T-helper 1 cell treated with Interleukin-12 subunit alpha and Interleukin-12 subunit beta and Interleukin-4 antibody, amounts not matched to agents 30 ng/mL and 1 ng/mL, for 36 hours (primary cell): ENCODE data around the gene RNF114. TPM values are rescaled to one million over a fixed set of nuclear protein-coding genes. Genes with fewer than 3 reads are reported as not detected.
"Not testable (repeated sequence)": the region's sequence is repeated elsewhere in the genome, so short reads cannot be mapped to it uniquely, and the experiment has no call there.

ENCODE experiments used
- intact Hi-C: fragments of 100-400 bp; cut with micrococcal nuclease; formaldehyde crosslinking; loops from one replicate; pipeline ENCODE4 v1.15.1; 2024
- total RNA-seq: library from RNA; stranded (reverse); gene quantifications from 2 replicates; pipeline ENCODE4 v1.2.3, GENCODE V29; 2022

Gene RNF114
- total RNA-seq, 1 donor from 2014 or later = 58.3 TPM

DNA sequence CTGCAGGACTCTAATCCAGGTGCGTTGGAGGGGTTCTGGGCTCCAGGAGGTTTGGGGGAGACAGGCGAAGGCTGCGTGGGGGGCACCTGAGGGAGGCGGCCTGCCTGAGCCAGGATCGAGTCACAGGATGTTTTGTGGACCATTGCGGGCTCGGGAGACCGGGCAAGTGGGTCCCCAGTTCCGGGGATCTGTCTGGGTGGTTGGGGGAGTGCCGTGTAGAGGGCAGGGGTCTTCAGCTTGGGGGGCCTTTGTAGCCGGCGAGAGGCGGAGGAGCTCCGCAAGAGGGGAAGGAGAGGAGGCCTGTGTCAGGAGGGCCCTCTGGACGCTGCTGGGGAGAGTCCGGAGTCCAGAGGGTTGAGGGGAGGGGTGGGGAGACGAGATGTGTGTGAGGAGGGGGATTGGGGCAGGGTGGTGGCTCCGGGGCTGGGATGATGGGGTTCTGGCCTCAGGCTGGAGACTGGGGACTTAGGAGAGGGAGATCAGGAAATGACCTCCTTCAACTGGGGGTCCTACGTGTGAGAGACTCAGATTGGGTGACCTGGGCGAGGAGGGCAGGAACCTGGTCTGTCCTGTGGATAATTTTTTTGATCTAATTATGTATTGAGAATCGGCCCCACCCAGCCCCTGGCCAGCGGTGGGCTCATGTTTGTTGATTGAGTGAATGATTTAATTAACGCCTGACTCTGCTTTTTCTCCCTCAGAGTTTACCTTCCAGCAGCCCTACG lies 47.1 kb downstream of the RNF114 start:
- intact Hi-C loops = no loop called here

DNA sequence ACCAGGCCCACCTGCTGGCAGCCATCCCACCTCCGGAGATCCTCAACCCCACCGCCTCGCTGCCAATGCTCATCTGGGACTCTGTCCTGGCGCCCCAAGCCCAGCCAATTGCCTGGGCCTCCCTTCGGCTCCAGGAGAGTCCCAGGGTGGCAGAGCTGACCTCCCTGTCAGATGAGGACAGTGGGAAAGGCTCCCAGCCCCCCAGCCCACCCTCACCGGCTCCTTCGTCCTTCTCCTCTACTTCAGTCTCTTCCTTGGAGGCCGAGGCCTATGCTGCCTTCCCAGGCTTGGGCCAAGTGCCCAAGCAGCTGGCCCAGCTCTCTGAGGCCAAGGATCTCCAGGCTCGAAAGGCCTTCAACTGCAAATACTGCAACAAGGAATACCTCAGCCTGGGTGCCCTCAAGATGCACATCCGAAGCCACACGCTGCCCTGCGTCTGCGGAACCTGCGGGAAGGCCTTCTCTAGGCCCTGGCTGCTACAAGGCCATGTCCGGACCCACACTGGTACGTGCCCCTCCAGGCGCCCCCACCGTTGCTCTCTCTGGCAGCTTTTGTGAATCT lies 47.7 kb downstream of the RNF114 start:
- intact Hi-C loops = no loop called here

DNA sequence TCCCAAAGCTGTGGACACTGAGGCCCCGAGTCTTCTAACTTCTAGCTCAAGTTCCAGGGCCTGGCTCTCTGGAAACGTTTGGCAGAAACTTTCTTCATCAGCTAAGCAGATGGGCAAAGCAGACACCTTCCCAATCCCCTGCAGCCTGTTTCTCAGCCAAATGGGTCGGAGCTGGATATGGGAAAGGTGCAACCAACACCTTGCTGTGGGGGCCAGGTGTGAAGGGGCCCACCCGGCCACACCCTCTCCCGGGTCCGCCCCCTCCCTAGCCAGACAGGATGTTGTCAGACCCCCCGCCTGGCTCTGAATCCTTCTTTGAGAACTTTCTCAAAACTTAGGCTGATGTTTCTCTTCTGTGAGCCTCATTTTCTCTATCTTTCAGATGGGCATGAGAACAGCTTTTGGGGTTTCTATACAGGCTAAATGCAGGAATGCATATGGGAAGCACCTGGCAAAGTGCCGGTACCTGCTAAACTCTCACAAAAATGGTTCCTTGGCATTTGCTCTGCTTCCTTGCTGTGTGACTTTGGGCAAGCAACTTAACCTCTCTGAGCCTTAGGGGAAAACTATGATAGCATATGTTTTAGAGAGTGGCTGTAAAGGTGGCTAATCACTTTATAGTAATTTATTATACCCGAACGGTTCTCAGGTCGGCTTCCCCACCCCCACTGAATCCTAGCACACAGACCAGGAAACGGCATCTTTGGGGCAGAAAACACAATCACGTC lies 48.4 kb downstream of the RNF114 start:
- intact Hi-C loops = no loop called here

DNA sequence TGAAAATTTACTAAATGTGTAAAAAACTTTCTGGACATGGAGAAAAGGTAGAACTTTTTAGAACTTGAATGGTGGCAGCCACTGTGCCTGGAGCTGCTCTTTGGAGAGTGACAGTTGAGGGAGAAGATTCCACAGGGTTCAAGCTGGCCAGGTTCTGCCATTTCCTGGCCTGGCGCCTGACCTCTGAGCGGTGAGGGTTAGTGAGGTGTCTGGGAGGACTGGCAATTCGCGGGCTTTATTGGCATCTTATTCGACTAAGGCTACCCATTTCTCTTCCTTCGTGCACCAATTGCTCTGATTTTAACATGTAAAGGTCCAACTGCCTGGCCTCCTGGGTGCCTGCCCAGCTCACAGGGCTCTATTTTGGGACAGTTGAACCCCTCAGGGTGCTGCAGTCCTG lies 49.0 kb downstream of the RNF114 start:
- intact Hi-C loops = no loop called here

- intact Hi-C loops = no loop called here
These were observed 49.4 kb downstream of the RNF114 start for GRCh38 chr20:49985617-49986016.

DNA sequence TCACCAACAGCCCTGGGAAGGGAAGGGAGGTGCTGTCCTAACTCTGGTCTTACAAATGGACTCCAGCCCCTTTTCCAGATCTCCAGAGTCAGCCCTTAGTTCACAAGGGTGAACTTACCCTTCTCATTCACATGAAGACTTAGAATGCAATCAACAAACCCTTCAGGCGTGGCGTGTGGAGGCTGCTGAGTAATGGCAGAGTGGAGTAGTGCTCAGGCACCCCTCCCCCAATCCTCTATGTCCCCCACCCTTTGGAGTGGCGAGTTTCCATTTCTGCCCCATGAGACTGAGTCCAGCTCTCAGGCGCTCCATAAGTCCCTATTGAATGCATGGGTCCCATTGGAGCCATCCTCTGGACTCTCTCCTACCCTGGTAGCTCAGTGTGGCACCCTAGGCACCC lies 49.9 kb downstream of the RNF114 start:
- intact Hi-C loops = no loop called here

DNA sequence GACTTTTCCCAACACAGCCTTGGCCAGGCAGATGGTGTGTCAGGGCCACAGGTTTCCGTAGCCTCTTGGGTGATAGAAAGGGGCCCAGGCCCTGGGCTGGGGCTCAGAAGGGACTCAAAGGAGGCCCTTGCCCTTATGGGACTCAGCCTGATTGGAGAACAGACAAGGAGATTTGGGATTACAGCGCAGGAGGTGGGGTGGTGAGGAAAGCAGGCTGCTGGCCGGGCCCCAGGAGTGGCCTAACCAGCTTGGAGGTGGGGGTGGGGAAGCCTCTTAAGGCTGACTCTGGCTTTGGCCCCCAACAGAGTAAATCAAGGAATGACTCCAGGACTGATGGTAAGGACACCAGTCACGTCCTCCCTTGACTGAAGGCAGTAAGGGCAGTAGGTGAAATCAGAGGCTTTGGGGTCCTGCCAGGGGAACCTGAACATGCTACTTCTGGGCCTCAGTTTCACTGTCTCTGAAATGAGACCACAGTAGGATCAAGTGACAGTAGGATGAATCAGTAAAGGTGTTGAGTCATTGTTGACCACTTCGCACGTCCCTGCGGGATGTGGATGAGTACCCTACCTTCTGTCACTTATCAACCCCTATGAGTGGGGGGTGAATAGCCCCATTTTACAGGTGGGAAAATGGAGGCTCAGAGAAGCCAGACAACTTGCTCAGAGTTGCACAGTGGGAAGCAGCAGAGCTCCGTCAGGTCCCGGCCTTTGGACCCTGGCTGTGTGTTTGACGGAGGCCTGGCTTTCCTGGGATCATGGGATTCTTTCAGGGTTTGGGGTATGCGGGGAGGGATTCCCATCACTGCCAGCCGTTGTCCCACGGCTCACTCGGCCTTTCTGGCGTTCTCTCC lies 51.0 kb downstream of the RNF114 start:
- intact Hi-C loops = no loop called here

- intact Hi-C loops = no loop called here
These were observed 51.9 kb downstream of the RNF114 start for GRCh38 chr20:49987868-49988690.

- intact Hi-C loops = no loop called here
These were observed 53.3 kb downstream of the RNF114 start for GRCh38 chr20:49989234-49990065.

DNA sequence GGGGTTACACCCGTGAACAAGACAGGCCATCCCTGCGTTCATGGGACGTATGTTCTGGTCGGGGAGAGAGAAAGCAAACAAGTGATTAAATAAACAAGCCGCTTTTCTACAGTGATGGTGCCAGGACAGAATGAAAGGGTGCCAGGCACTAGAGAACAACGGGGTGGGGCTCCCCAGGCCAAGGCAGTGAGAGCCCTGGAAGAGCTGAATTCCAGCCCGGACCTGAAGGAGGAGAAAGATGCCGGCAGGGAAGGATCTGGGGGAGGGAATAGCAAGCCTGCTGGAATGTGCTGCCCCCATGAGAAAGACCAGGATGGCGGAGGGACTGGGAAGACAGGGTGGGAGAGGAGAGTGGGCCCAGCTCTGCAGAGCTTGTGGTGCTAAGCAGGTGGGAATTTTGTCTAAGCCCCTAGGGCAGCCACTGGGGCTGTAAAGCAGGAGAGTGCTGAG lies 54.1 kb downstream of the RNF114 start:
- intact Hi-C loops = no loop called here

- intact Hi-C loops = no loop called here
These were observed 57.1 kb downstream of the RNF114 start for GRCh38 chr20:49993301-49993751.

- intact Hi-C loops = no loop called here
These were observed 59.4 kb downstream of the RNF114 start for GRCh38 chr20:49995586-49995985.

DNA sequence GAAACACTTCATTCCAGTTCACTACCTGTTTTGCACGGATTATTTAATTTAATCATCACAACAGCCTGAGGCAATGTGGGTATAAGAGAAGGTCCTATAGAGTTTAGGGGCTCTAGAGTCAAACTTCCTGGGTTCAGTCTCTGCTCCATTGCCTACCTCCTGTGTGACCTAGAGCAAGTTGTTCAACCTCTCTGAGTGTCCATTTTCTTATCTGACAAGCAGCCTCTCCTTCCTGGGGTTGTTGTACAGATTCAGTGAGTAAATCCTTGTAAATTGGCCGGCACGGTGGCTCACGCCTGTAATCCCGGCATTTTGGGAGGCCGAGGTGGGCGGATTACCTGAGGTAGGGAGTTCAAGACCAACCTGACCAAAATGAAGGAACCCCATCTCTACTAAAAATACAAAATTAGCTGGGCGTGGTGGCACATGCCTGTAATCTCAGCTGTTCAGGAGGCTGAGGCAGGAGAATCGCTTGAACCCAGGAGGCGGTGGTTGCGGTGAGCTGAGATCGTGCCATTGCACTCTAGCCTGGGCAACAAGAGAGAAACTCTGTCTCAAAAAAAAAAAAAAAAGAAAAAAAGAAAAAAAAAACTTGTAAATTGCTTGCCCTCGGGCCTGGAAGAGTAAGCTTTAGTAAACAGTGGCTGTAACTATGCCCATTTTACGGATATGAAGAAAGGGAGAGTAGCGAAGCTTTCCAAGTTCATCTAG lies 62.4 kb downstream of the RNF114 start:
- intact Hi-C loops = not testable (repeated sequence)

DNA sequence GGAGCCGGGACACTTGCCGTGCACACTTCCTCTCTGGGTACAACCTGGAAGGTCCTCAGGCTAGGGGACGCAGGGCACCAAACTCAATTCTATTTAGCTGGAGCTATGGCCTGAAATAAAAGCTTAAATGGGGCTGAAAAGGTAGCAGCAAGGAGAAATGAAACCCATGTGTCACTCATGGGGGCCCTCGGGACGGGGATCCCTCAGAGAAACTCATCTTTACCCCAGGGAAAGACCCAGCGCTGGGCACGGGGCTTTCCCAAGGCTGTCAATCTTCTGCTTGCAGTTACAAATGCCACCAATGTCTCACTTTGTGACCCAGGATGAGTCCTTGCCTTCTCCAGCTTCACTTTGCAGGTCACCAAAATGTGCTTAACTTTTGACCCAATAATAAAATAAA lies 63.1 kb downstream of the RNF114 start:
- intact Hi-C loops = no loop called here

GRCh38 chr20:50000548-50001222 lies 64.5 kb downstream of the RNF114 start:
- intact Hi-C loops = not testable (repeated sequence)

DNA sequence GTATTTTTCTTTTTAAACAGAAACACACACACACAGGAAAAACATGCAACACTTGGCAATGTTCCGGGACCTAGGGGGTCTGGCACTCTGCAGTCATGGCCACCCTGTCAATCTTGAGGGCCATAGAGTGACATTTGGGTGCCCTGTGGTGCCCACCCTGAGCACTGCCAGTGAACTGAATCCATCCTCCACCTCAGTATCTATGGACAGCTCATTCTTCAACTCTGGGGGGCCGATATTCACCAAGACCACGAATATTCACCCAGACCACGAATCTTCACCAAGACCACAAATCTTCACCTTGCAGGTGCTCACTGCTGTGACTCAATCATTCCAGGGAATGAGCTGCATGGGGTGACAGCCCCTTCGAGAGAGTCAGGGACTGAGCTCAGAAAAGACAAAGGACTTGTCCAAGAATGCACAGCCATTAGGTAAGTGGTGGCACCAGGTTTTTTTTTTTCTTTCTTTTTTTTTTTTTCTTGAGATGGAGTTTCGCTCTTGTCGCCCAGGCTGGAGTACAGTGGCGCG lies 65.7 kb downstream of the RNF114 start:
- intact Hi-C loops = no loop called here

DNA sequence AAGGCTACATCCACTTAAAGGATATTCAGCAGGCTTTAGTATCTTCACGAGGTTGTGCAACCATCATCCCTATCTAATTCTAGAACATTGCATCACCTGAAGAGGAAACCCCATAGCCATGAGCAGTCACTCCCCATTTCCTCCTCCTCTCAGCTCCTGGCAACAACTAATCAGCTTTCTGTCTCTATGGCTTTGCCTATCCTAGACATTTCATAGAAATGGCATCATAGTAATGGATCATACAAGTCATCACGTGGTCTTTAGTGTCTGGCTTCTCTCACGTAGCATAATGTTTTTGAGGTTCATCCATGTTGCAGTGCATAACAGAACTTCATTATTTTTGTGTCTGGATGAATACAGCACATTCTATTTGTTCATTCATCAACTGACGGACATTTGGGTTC lies 67.1 kb downstream of the RNF114 start:
- intact Hi-C loops = no loop called here
